ENCODE measurements around the gene COL6A3.

COL6A3 gene

DNA sequence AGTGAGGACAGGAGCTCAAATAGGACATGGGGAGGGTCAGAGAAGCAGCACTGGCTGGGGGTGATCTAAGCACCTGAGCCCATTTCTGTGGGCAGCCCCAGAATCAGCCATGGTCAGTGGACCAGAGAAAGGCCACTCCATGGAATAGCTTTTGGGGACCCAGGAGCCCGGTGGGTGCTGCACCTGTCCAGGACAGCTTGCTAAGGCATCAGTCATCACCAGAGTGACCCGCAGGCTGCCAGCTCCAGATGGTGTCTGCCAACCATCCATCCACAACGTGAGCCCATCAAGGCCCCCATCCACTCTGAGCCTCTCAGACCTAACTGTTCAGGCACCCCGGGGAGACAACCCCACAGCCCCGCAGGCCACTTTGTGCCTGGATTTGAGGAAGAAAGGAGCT is 23.6 kb upstream of the COL6A3 start:
- Histone ChIP-seq H3K27me3 (ENCODE audit: control insufficient read depth, insufficient read depth, low read length) (peaks cover 5% of the 10 kb centered on the region), H3K9me3 (ENCODE audit: control insufficient read depth, low read length) (no peaks in the 10 kb centered on the region), H3K4me3 (ENCODE audit: low read length) (no peak overlapping the region), H3K4me1 (ENCODE audit: control insufficient read depth, insufficient read depth, low read length) (peaks cover 28% of the 10 kb centered on the region), H3K9ac (ENCODE audit: low read length) (no peak overlapping the region), H3K36me3 (ENCODE audit: control insufficient read depth, insufficient read depth, low read length) (no peaks in the 10 kb centered on the region)

GRCh38 chr2:237435844-237436587 is 22.1 kb upstream of the COL6A3 start:
- Histone ChIP-seq H3K9me3 (ENCODE audit: control insufficient read depth, low read length) (no peaks in the 10 kb centered on the region), H3K4me1 (ENCODE audit: control insufficient read depth, insufficient read depth, low read length) (peaks cover 20% of the 10 kb centered on the region), H3K9ac (ENCODE audit: low read length) (no peak overlapping the region), H3K36me3 (ENCODE audit: control insufficient read depth, insufficient read depth, low read length) (no peaks in the 10 kb centered on the region), H3K27me3 (ENCODE audit: control insufficient read depth, insufficient read depth, low read length) (peaks cover 5% of the 10 kb centered on the region), H3K4me3 (ENCODE audit: low read length) (no peak overlapping the region)

- no peak overlapping the region for H3K4me3 ChIP-seq (ENCODE audit: low read length)
- H3K9me3 ChIP-seq (ENCODE audit: control insufficient read depth, low read length), result no peaks in the 10 kb centered on the region
- H3K27me3 ChIP-seq (ENCODE audit: control insufficient read depth, insufficient read depth, low read length), result peaks cover 5% of the 10 kb centered on the region
- H3K9ac ChIP-seq (ENCODE audit: low read length), result no peak overlapping the region
- no peaks in the 10 kb centered on the region for H3K36me3 ChIP-seq (ENCODE audit: control insufficient read depth, insufficient read depth, low read length)
- peaks cover 20% of the 10 kb centered on the region for H3K4me1 ChIP-seq (ENCODE audit: control insufficient read depth, insufficient read depth, low read length)
Observed at GRCh38 chr2:237434866-237435311, 20.9 kb upstream of the COL6A3 start.

GRCh38 chr2:237433920-237434676 is 20.1 kb upstream of the COL6A3 start:
- Histone ChIP-seq H3K36me3 (ENCODE audit: control insufficient read depth, insufficient read depth, low read length) (no peaks in the 10 kb centered on the region), H3K4me3 (ENCODE audit: low read length) (no peak overlapping the region), H3K4me1 (ENCODE audit: control insufficient read depth, insufficient read depth, low read length) (peaks cover 20% of the 10 kb centered on the region), H3K9me3 (ENCODE audit: control insufficient read depth, low read length) (no peaks in the 10 kb centered on the region), H3K27me3 (ENCODE audit: control insufficient read depth, insufficient read depth, low read length) (peaks cover 5% of the 10 kb centered on the region), H3K9ac (ENCODE audit: low read length) (no peak overlapping the region)

- Histone ChIP-seq H3K9me3 (ENCODE audit: control insufficient read depth, low read length) (no peaks in the 10 kb centered on the region), H3K27me3 (ENCODE audit: control insufficient read depth, insufficient read depth, low read length) (peaks cover 9% of the 10 kb centered on the region), H3K4me1 (ENCODE audit: control insufficient read depth, insufficient read depth, low read length) (peaks cover 8% of the 10 kb centered on the region), H3K36me3 (ENCODE audit: control insufficient read depth, insufficient read depth, low read length) (no peaks in the 10 kb centered on the region), H3K9ac (ENCODE audit: low read length) (no peak overlapping the region), H3K4me3 (ENCODE audit: low read length) (no peak overlapping the region)
Observed at GRCh38 chr2:237432484-237433092, 18.6 kb upstream of the COL6A3 start.

DNA sequence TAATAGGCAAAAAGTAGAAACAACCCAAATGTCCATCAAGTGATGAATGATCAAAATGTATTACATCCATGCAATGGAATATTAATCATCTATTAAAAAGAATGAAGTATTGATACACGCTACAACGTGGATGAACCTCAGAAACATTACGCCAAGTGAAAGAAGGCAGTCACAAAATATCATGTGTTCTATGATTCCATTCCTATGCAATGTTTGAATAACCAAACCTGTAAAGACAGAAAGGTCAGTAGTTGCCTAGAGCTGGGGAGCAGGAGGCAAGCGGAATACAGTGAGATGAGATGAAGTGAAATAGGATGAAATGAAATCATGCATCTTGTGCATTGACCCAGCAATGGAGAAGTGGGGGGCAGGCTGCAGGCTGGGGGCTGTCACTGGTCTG is 17.9 kb upstream of the COL6A3 start:
- H3K36me3 ChIP-seq (ENCODE audit: control insufficient read depth, insufficient read depth, low read length), result no peaks in the 10 kb centered on the region
- H3K4me1 ChIP-seq (ENCODE audit: control insufficient read depth, insufficient read depth, low read length), result peaks cover 7% of the 10 kb centered on the region
- H3K4me3 ChIP-seq (ENCODE audit: low read length), result no peak overlapping the region
- peaks cover 10% of the 10 kb centered on the region for H3K27me3 ChIP-seq (ENCODE audit: control insufficient read depth, insufficient read depth, low read length)
- no peaks in the 10 kb centered on the region for H3K9me3 ChIP-seq (ENCODE audit: control insufficient read depth, low read length)
- no peak overlapping the region for H3K9ac ChIP-seq (ENCODE audit: low read length)

DNA sequence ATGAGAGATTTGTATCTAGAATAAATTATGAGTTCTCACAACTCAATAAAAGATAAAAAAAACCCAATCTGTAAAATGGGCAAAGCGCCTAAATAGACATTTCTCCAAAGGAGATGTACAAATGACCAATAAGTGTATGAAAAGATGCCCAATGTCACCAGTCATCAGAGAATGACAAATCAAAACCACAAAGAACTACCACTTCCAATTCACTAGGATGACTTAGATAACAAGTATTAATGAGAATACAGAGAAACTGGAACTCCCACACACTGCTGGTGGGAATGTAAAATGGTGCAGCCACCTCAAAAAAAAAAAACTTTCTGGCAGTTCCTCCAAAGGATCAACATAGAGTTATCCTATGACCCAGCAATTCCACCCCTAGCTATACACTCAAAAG is 17.4 kb upstream of the COL6A3 start:
- peaks cover 10% of the 10 kb centered on the region for H3K27me3 ChIP-seq (ENCODE audit: control insufficient read depth, insufficient read depth, low read length)
- no peak overlapping the region for H3K4me3 ChIP-seq (ENCODE audit: low read length)
- no peaks in the 10 kb centered on the region for H3K36me3 ChIP-seq (ENCODE audit: control insufficient read depth, insufficient read depth, low read length)
- H3K9ac ChIP-seq (ENCODE audit: low read length), result no peak overlapping the region
- no peaks in the 10 kb centered on the region for H3K9me3 ChIP-seq (ENCODE audit: control insufficient read depth, low read length)
- peaks cover 7% of the 10 kb centered on the region for H3K4me1 ChIP-seq (ENCODE audit: control insufficient read depth, insufficient read depth, low read length)

GRCh38 chr2:237430861-237431260 is 16.9 kb upstream of the COL6A3 start:
- H3K9me3 ChIP-seq (ENCODE audit: control insufficient read depth, low read length), result no peaks in the 10 kb centered on the region
- H3K36me3 ChIP-seq (ENCODE audit: control insufficient read depth, insufficient read depth, low read length), result no peaks in the 10 kb centered on the region
- H3K9ac ChIP-seq (ENCODE audit: low read length), result no peak overlapping the region
- H3K4me3 ChIP-seq (ENCODE audit: low read length), result no peak overlapping the region
- H3K4me1 ChIP-seq (ENCODE audit: control insufficient read depth, insufficient read depth, low read length), result peaks cover 7% of the 10 kb centered on the region
- H3K27me3 ChIP-seq (ENCODE audit: control insufficient read depth, insufficient read depth, low read length), result peaks cover 10% of the 10 kb centered on the region

DNA sequence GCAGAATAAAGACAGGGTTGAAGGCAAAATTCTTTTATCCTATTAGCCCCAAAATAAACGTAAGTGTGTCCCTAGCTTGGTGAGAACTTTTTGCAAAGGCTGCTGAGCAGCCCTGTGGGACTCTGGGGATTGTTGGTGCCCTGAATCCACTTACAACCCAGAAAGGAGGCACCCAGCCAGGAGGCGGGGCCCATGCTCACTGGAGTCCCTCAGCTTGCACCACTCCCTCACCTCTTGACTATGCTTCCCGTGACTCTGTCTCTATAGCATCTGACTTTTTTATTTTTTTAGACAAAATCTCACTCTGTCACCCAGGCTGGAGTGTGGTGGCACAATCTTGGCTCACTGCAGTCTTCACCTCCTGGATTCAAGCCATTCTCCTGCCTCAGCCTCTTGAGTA is 15.8 kb upstream of the COL6A3 start:
- H3K9me3 ChIP-seq (ENCODE audit: control insufficient read depth, low read length), result no peaks in the 10 kb centered on the region
- peaks cover 10% of the 10 kb centered on the region for H3K27me3 ChIP-seq (ENCODE audit: control insufficient read depth, insufficient read depth, low read length)
- no peaks in the 10 kb centered on the region for H3K36me3 ChIP-seq (ENCODE audit: control insufficient read depth, insufficient read depth, low read length)
- peaks cover under 1% of the 10 kb centered on the region for H3K4me1 ChIP-seq (ENCODE audit: control insufficient read depth, insufficient read depth, low read length)
- no peak overlapping the region for H3K9ac ChIP-seq (ENCODE audit: low read length)
- no peak overlapping the region for H3K4me3 ChIP-seq (ENCODE audit: low read length)

- Histone ChIP-seq H3K36me3 (ENCODE audit: control insufficient read depth, insufficient read depth, low read length) (no peaks in the 10 kb centered on the region), H3K9me3 (ENCODE audit: control insufficient read depth, low read length) (no peaks in the 10 kb centered on the region), H3K9ac (ENCODE audit: low read length) (no peak overlapping the region), H3K4me1 (ENCODE audit: control insufficient read depth, insufficient read depth, low read length) (no peaks in the 10 kb centered on the region), H3K4me3 (ENCODE audit: low read length) (no peak overlapping the region), H3K27me3 (ENCODE audit: control insufficient read depth, insufficient read depth, low read length) (peaks cover 5% of the 10 kb centered on the region)
Observed at GRCh38 chr2:237427769-237428506, 14.0 kb upstream of the COL6A3 start.

GRCh38 chr2:237426517-237426916 is 12.6 kb upstream of the COL6A3 start:
- Histone ChIP-seq H3K27me3 (ENCODE audit: control insufficient read depth, insufficient read depth, low read length) (peaks cover 12% of the 10 kb centered on the region), H3K4me1 (ENCODE audit: control insufficient read depth, insufficient read depth, low read length) (peaks cover 7% of the 10 kb centered on the region), H3K4me3 (ENCODE audit: low read length) (no peak overlapping the region), H3K9me3 (ENCODE audit: control insufficient read depth, low read length) (no peaks in the 10 kb centered on the region), H3K36me3 (ENCODE audit: control insufficient read depth, insufficient read depth, low read length) (no peaks in the 10 kb centered on the region), H3K9ac (ENCODE audit: low read length) (no peak overlapping the region)

Data from mucosa of stomach (tissue), 1 donor.